Neural cell (in vitro differentiated cells): ENCODE measurements around the gene IDNK.
"Not testable (repeated sequence)": the region's sequence is repeated elsewhere in the genome, so short reads cannot be mapped to it uniquely, and the experiment has no call there.

Experiments used
- CTCF ChIP-seq: fragments of 450-650 bp; IDR thresholded peaks from 2 replicates; pipeline ENCODE4 v1.5.1; 2014; ENCODE audit warnings: antibody characterized with exemption, mild to moderate bottlenecking, moderate library complexity; ENCODE audit not compliant: poor library complexity, severe bottlenecking
- EP300 ChIP-seq: fragments of 450-650 bp; conservative IDR thresholded peaks from 2 replicates; pipeline ENCODE4 v1.6.1; 2014; ENCODE audit warnings: antibody characterized with exemption, mild to moderate bottlenecking, moderate library complexity; ENCODE audit not compliant: poor library complexity, severe bottlenecking

- TF ChIP-seq CTCF, EP300: not testable (repeated sequence)
Observed at GRCh38 chr9:83613298-83613697, 9.6 kb upstream of the IDNK start.
